GM21515 (cell line): Measurements from ENCODE around the gene FBXW11.

Experiments
- ATAC-seq: cut with Tn5 transposase; IDR thresholded peaks from one replicate; pipeline ENCODE4 v1.9.1; 2021; ENCODE audit not compliant: unreplicated experiment

The FBXW11 gene

GRCh38 chr5:171872666-171873065 lies 133.8 kb downstream of the FBXW11 start:
- ATAC-seq: no peak

- no peak for ATAC-seq
Measured at GRCh38 chr5:171871711-171872110, 134.7 kb downstream of the FBXW11 start.

GRCh38 chr5:171869956-171870355 lies 136.5 kb downstream of the FBXW11 start:
- no peak for ATAC-seq

- no peak for ATAC-seq
Measured at GRCh38 chr5:171868236-171868635, 138.2 kb downstream of the FBXW11 start.

GRCh38 chr5:171867786-171868185 lies 138.7 kb downstream of the FBXW11 start:
- ATAC-seq: no peak

- no peak for ATAC-seq
Measured at GRCh38 chr5:171865471-171865870, 141.0 kb downstream of the FBXW11 start.

- no peak for ATAC-seq
Measured at GRCh38 chr5:171863935-171864334, 142.5 kb downstream of the FBXW11 start.

GRCh38 chr5:171862624-171863023 lies 143.8 kb downstream of the FBXW11 start:
- no peak for ATAC-seq

- ATAC-seq: no peak
Measured at GRCh38 chr5:171861381-171861780, 145.1 kb downstream of the FBXW11 start.

GRCh38 chr5:171858303-171858702 lies 148.1 kb downstream of the FBXW11 start:
- ATAC-seq: no peak

- ATAC-seq: no peak
Measured at GRCh38 chr5:171857489-171857876, 149.0 kb downstream of the FBXW11 start.

- ATAC-seq: no peak
Measured at GRCh38 chr5:171855798-171856763, 150.4 kb downstream of the FBXW11 start.

GRCh38 chr5:171855265-171855664 lies 151.2 kb downstream of the FBXW11 start:
- no peak for ATAC-seq

- no peak for ATAC-seq
Measured at GRCh38 chr5:171852255-171852681, 154.2 kb downstream of the FBXW11 start.

- ATAC-seq: no peak
Measured at GRCh38 chr5:171851251-171851650, 155.2 kb downstream of the FBXW11 start.

GRCh38 chr5:171850324-171850947 lies 156.0 kb downstream of the FBXW11 start:
- ATAC-seq: no peak

- ATAC-seq: no peak
Measured at GRCh38 chr5:171849585-171850323, 156.7 kb downstream of the FBXW11 start.

- no peak for ATAC-seq
Measured at GRCh38 chr5:171848911-171849520, 157.4 kb downstream of the FBXW11 start.

- ATAC-seq: no peak
Measured at GRCh38 chr5:171848486-171848885, 158.0 kb downstream of the FBXW11 start.

- ATAC-seq: no peak
Measured at GRCh38 chr5:171848006-171848405, 158.4 kb downstream of the FBXW11 start.

GRCh38 chr5:171847026-171847425 lies 159.4 kb downstream of the FBXW11 start:
- no peak for ATAC-seq
